H1 (cell line): Measurements from ENCODE around the gene TXNRD3. TPM values are rescaled to one million over a fixed set of nuclear protein-coding genes. Genes with fewer than 3 reads are reported as not detected.

Experiments
- CTCF ChIA-PET: fragments of 300-600 bp; sonication (Branson Sonifier 250); formaldehyde crosslinking; loops from one replicate; lab custom pipeline; 2021; ENCODE audit not compliant: partially characterized antibody; lab: Charles Lee
- POLR2A ChIA-PET: fragments of 300-600 bp; sonication (Branson Sonifier 250); formaldehyde crosslinking; loops from one replicate; lab custom pipeline; 2021; ENCODE audit warnings: inconsistent platforms; ENCODE audit not compliant: partially characterized antibody; lab: Charles Lee
- DNase-seq, 2 experiments: peaks; one replicate each; pipeline versions ENCODE4 v3.0.0 to v3.0.0-alpha.2; 2010 to 2022; ENCODE audit warnings: low spot score in 2 of 2, low read depth in 1 of 2, mixed read lengths in 1 of 2
- FAIRE-seq: peaks from 2 replicates; lab custom pipeline; 2011; peaks lifted over from hg19 to GRCh38; lab: Jason Lieb, UNC
- H2AFZ ChIP-seq: 2 replicates; pipeline ENCODE4 v1.8.1; 2012; ENCODE audit warnings: low read length, inconsistent platforms
- H2AK5ac ChIP-seq: 2 replicates; pipeline ENCODE4 v1.6.1; 2013; ENCODE audit warnings: low read depth, low read length
- H2BK120ac ChIP-seq: replicated peaks from 2 replicates; pipeline ENCODE3; 2013; ENCODE audit warnings: low read depth, low read length, inconsistent platforms
- H2BK12ac ChIP-seq: 2 replicates; pipeline ENCODE4 v1.6.1; 2013; ENCODE audit warnings: low read depth, low read length
- H2BK15ac ChIP-seq: 2 replicates; pipeline ENCODE4 v1.6.1; 2013; ENCODE audit warnings: low read length
- H2BK20ac ChIP-seq: 2 replicates; pipeline ENCODE4 v1.6.1; 2013; ENCODE audit warnings: low read length
- H2BK5ac ChIP-seq: 2 replicates; pipeline ENCODE4 v1.6.1; 2013; ENCODE audit warnings: low read depth, low read length
- H3K14ac ChIP-seq: 2 replicates; pipeline ENCODE4 v1.6.1; 2013; ENCODE audit warnings: inconsistent platforms; ENCODE audit not compliant: insufficient read length
- H3K18ac ChIP-seq: 2 replicates; pipeline ENCODE4 v1.6.1; 2013; ENCODE audit warnings: low read length; ENCODE audit errors: extremely low read depth
- H3K23ac ChIP-seq: 2 replicates; pipeline ENCODE4 v1.6.1; 2013; ENCODE audit warnings: inconsistent platforms; ENCODE audit not compliant: insufficient read length
- H3K23me2 ChIP-seq: 2 replicates; pipeline ENCODE4 v1.6.1; 2013; ENCODE audit warnings: low read depth, low read length
- H3K27ac ChIP-seq: 2 replicates; pipeline ENCODE4 v1.6.1; 2011; ENCODE audit warnings: low read depth, low read length, inconsistent platforms
- H3K27me3 ChIP-seq, 4 experiments: replicated peaks in 1 of 4; 1 replicate in 1 of 4; 2 replicates in 3 of 4; pipeline versions ENCODE4 v1.6.1 to v1.8.1; 2011 to 2013; ENCODE audit warnings: low read length in 3 of 4, mild to moderate bottlenecking in 3 of 4, inconsistent platforms in 2 of 4, mixed read lengths in 2 of 4, moderate library complexity in 1 of 4; ENCODE audit not compliant: control insufficient read depth in 3 of 4, insufficient read depth in 3 of 4; ENCODE audit errors: extremely low read depth in 1 of 4
- H3K36me3 ChIP-seq, 4 experiments: 2 replicates each; pipeline versions ENCODE4 v1.6.1 to v1.8.1; 2011 to 2013; ENCODE audit warnings: mild to moderate bottlenecking in 4 of 4, low read length in 3 of 4, moderate library complexity in 2 of 4, control low read depth in 1 of 4, inconsistent platforms in 1 of 4; ENCODE audit not compliant: insufficient read depth in 4 of 4, control insufficient read depth in 2 of 4
- H3K4ac ChIP-seq: replicated peaks from 2 replicates; pipeline ENCODE3; 2013; ENCODE audit warnings: low read length, low read depth, mixed read lengths, inconsistent platforms; ENCODE audit not compliant: insufficient read length
- H3K4me1 ChIP-seq, 4 experiments: replicated peaks in 1 of 4; 1 replicate in 1 of 4; 2 replicates in 3 of 4; pipeline versions ENCODE4 v1.6.1 to v1.8.1; 2011 to 2013; ENCODE audit warnings: low read length in 3 of 4, inconsistent platforms in 2 of 4, mixed read lengths in 1 of 4; ENCODE audit not compliant: insufficient read depth in 4 of 4, control insufficient read depth in 3 of 4
- H3K4me2 ChIP-seq, 2 experiments: 2 replicates each; pipeline versions ENCODE4 v1.6.1 to v1.8.1; 2011 to 2013; ENCODE audit warnings: low read depth in 2 of 2, low read length in 2 of 2, control low read depth in 1 of 2, inconsistent platforms in 1 of 2, mild to moderate bottlenecking in 1 of 2; ENCODE audit not compliant: insufficient read depth in 1 of 2
- H3K4me3 ChIP-seq, 4 experiments: fragments of 200-600, 300-600 bp in 1 of 4; sonication (generic), shearing (Covaris generic), sonication (Bioruptor Twin) in 1 of 4; 2 replicates each; pipeline versions ENCODE4 v1.5.1 to v1.8.1; 2011 to 2016; ENCODE audit warnings: low read length in 4 of 4, low read depth in 3 of 4, control low read depth in 2 of 4, inconsistent platforms in 2 of 4, mild to moderate bottlenecking in 2 of 4, mixed read lengths in 1 of 4, moderate library complexity in 1 of 4; ENCODE audit not compliant: insufficient read depth in 2 of 4; ENCODE audit errors: extremely low read depth in 1 of 4
- H3K56ac ChIP-seq: replicated peaks from 2 replicates; pipeline ENCODE3; 2013; ENCODE audit warnings: low read depth, mild to moderate bottlenecking, mixed read lengths, low read length, inconsistent platforms; ENCODE audit not compliant: insufficient read length
- H3K79me1 ChIP-seq: 2 replicates; pipeline ENCODE4 v1.6.1; 2013; ENCODE audit warnings: low read depth, low read length, control low read depth
- H3K79me2 ChIP-seq, 2 experiments: 2 replicates each; pipeline versions ENCODE4 v1.6.1 to v1.8.1; 2012 to 2013; ENCODE audit warnings: low read length in 2 of 2, mild to moderate bottlenecking in 2 of 2, inconsistent platforms in 1 of 2; ENCODE audit not compliant: insufficient read depth in 2 of 2, control insufficient read depth in 1 of 2
- H3K9ac ChIP-seq, 4 experiments: replicated peaks in 1 of 4; 1 replicate in 1 of 4; 2 replicates in 3 of 4; pipeline versions ENCODE4 v1.6.1 to v1.8.1; 2011 to 2013; ENCODE audit warnings: low read depth in 3 of 4, low read length in 3 of 4, control low read depth in 2 of 4, mild to moderate bottlenecking in 2 of 4, moderate library complexity in 2 of 4, inconsistent platforms in 1 of 4; ENCODE audit errors: extremely low read depth in 1 of 4
- H3K9me3 ChIP-seq, 2 experiments: 2 replicates each; pipeline versions ENCODE4 v1.6.1 to v1.8.1; 2012 to 2013; ENCODE audit warnings: mild to moderate bottlenecking in 2 of 2, moderate library complexity in 2 of 2, control low read depth in 1 of 2, inconsistent platforms in 1 of 2, low read depth in 1 of 2, low read length in 1 of 2, mixed read lengths in 1 of 2; ENCODE audit not compliant: insufficient read depth in 2 of 2
- H4K20me1 ChIP-seq, 2 experiments: replicated peaks in 1 of 2; 2 replicates each; pipeline versions ENCODE3 to v1.8.1; 2011 to 2013; ENCODE audit warnings: inconsistent platforms in 2 of 2, low read length in 2 of 2, mild to moderate bottlenecking in 1 of 2; ENCODE audit not compliant: insufficient read depth in 2 of 2, control insufficient read depth in 1 of 2
- H4K5ac ChIP-seq: 2 replicates; pipeline ENCODE4 v1.6.1; 2013; ENCODE audit warnings: low read length, low read depth, mixed read lengths, inconsistent platforms; ENCODE audit not compliant: insufficient read length
- H4K8ac ChIP-seq: 2 replicates; pipeline ENCODE4 v1.8.0; 2013; ENCODE audit warnings: mild to moderate bottlenecking, moderate library complexity, low read length, inconsistent platforms; ENCODE audit not compliant: insufficient read depth; ENCODE audit errors: extremely low read depth
- H4K91ac ChIP-seq: replicated peaks from 2 replicates; pipeline ENCODE3; 2013; ENCODE audit warnings: low read length, mixed read lengths, inconsistent platforms; ENCODE audit not compliant: insufficient read length
- BACH1 ChIP-seq: IDR thresholded peaks from 2 replicates; pipeline ENCODE4 v1.6.1; 2012; ENCODE audit warnings: low read length, improper control_type of control experiment
- CBX8 ChIP-seq: fragments of 300-800, 300-1000 bp; sonication (generic); IDR thresholded peaks from 2 replicates; pipeline ENCODE4 v1.7.1; 2016; ENCODE audit warnings: low read depth, low read length, borderline replicate concordance
- FOSL1 ChIP-seq: IDR thresholded peaks from 2 replicates; pipeline ENCODE4 v1.6.1; 2011; ENCODE audit warnings: mild to moderate bottlenecking, low read depth, low read length, moderate library complexity; ENCODE audit not compliant: insufficient read depth
- GTF2F1 ChIP-seq: IDR thresholded peaks from 2 replicates; pipeline ENCODE4 v1.6.1; 2012; ENCODE audit warnings: low read depth, low read length, improper control_type of control experiment, borderline replicate concordance
- JUND ChIP-seq: IDR thresholded peaks from 2 replicates; pipeline ENCODE4 v1.6.1; 2011; ENCODE audit warnings: mild to moderate bottlenecking, improper control_type of control experiment, low read length
- KDM1A ChIP-seq: fragments of 200-600, 300-600 bp; sonication (generic); IDR thresholded peaks from 2 replicates; pipeline ENCODE4 v1.7.1; 2016; ENCODE audit warnings: mild to moderate bottlenecking, low read length, borderline replicate concordance
- KDM5A ChIP-seq: fragments of 200-600 bp; IDR thresholded peaks from 2 replicates; pipeline ENCODE4 v1.7.1; 2012; ENCODE audit warnings: mild to moderate bottlenecking, low read length, inconsistent platforms, mixed read lengths
- RAD21 ChIP-seq, 2 experiments: IDR thresholded peaks in 1 of 2; conservative IDR thresholded peaks in 1 of 2; 2 replicates each; pipeline ENCODE4 v1.6.1; 2011; ENCODE audit warnings: low read depth in 2 of 2, low read length in 2 of 2, improper control_type of control experiment in 1 of 2, inconsistent platforms in 1 of 2, mild to moderate bottlenecking in 1 of 2, moderate library complexity in 1 of 2
- SAP30 ChIP-seq: fragments of 300-600 bp; sonication (generic); IDR thresholded peaks from 2 replicates; pipeline ENCODE4 v1.7.1; 2012; ENCODE audit warnings: low read length, moderate library complexity, mild to moderate bottlenecking, inconsistent platforms; ENCODE audit not compliant: insufficient read depth, insufficient replicate concordance
- SIN3A ChIP-seq, 2 experiments: IDR thresholded peaks in 1 of 2; conservative IDR thresholded peaks in 1 of 2; 2 replicates each; pipeline ENCODE4 v1.6.1; 2011 to 2012; ENCODE audit warnings: low read length in 2 of 2, improper control_type of control experiment in 1 of 2, low read depth in 1 of 2, mild to moderate bottlenecking in 1 of 2
- TBP ChIP-seq: IDR thresholded peaks from 2 replicates; pipeline ENCODE4 v1.6.1; 2011; ENCODE audit warnings: low read depth, low read length, improper control_type of control experiment
- WGBS, 2 experiments: shearing (Covaris generic) in 1 of 2; methylation state at CpG; one replicate each; pipeline versions ENCODE4 v1.1.6 to v1.1.7; 2013 to 2015; ENCODE audit warnings: low lambda C conversion rate in 2 of 2, mixed read lengths in 2 of 2, inconsistent platforms in 1 of 2, low coverage in 1 of 2, missing lambda C conversion rate in 1 of 2; ENCODE audit not compliant: insufficient replicate concordance in 2 of 2, insufficient coverage in 1 of 2, insufficient read length in 1 of 2; ENCODE audit errors: extremely low coverage in 1 of 2, missing lambda C conversion rate in 1 of 2; 5-methylcytosine and 5-hydroxymethylcytosine counted together
- polyA plus RNA-seq, 7 experiments: library from polyadenylated mRNA; depleted of rRNA in 3 of 7; stranded (reverse) in 5 of 7; unstranded in 2 of 7; fragments of >200 nt in 5 of 7; fragments of 200-250 nt in 2 of 7; gene quantifications; 1 replicate in 5 of 7; 2 replicates in 1 of 7; 4 replicates in 1 of 7; pipeline versions ENCODE4 v1.2.1 to v1.2.3, GENCODE V29; 2011 to 2013; ENCODE audit warnings: missing spikeins in 2 of 7, mixed read lengths in 2 of 7
- total RNA-seq: library from RNA; stranded (reverse); fragmentation: NEBNext Ultra II Directional; extraction: Animal tissue kit (Norgen Biotek cat#: 25700); gene quantifications from 2 replicates; pipeline ENCODE4 v1.2.1, GENCODE V29; 2021

TXNRD3 gene
- total and polyA plus RNA-seq, 2 of the 8 experiments (the other 6 are each of a cell fraction or from before 2014, with no cell fraction given) = 3.4 to 4.3 TPM

DNA sequence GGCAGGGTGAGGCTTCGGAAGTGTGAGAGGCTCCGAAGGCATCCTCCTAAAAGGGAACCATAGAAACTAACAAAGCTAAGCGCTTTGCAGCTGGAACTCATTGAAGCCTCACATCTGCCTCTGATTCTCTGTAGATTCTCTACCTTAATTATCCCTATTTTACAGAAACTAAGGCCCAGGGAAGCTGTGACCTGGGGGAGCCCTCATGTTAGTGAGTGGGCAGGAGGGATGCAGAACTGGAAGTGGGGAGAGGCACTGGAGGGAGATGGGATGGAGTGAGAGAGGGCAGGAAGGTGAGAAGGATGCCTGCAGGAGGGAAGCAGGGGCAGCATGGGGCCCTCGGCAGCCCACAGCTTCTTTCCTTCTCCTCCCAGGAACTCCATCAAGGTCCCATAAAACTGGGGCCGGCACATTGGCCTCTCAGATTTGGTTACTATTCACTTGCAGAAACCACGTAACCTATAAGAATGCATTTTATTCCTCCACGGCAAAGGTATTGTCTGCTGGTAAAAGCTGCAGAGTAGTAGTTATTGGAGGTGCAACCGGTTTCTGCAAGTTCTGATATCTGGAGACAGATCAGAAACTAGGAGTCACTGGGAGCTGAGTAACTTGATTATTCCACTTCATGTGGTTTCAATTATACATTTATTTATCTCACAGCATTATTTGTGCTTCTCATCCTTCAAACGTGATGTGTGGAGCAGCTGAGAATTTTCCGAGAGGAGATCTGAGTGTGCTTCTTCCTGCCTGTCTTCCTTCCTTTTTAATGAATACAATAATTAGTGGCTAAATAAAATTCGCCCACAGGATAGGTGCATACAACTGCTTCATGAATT, 25.1 kb upstream of the TXNRD3 start:
- Histone ChIP-seq H3K23ac (no peak overlapping the region), H3K4me2 (peak overlapping the region; percentile 3 to 65; a peak in 2 of 4 replicates), H2BK15ac (no peak overlapping the region; the same call in 1 of the 2 replicates), H4K8ac (no peak overlapping the region), H3K4ac (no peak overlapping the region), H3K4me3 (0 out of 8 replicates have a peak overlapping the region, but pooled peaks of 1 of the 4 experiments have one; percentile 22), H3K18ac (no peak overlapping the region), H3K23me2 (no peaks in the 10 kb centered on the region), H3K4me1 (peaks cover 0 to 10% (median 6%) of the 10 kb centered on the region in 4 experiments; a peak in 5 of 7 replicates), H3K36me3 (no peaks in the 10 kb centered on the region), H2AFZ (no peak overlapping the region), H4K20me1 (no peaks in the 10 kb centered on the region), H2BK20ac (no peak overlapping the region; the same call in 1 of the 2 replicates), H3K56ac (no peak overlapping the region), H3K27ac (no peak overlapping the region), H3K14ac (no peak overlapping the region), H3K79me1 (no peaks in the 10 kb centered on the region), H2BK5ac (no peak overlapping the region), H3K9ac (no peak overlapping the region), H3K79me2 (no peaks in the 10 kb centered on the region), H4K91ac (no peak overlapping the region), H3K27me3 (peaks cover 2 to 19% (median 14%) of the 10 kb centered on the region in 4 experiments; a peak in 6 of 7 replicates), H2AK5ac (no peak overlapping the region), H4K5ac (no peak overlapping the region), H2BK120ac (no peak overlapping the region), H2BK12ac (no peak overlapping the region), H3K9me3 (no peaks in the 10 kb centered on the region)
- FAIRE-seq = no peak
- DNase-seq = no peak
- POLR2A ChIA-PET = no interaction called here
- CTCF ChIA-PET = interaction anchor here (0.7 to 3.3 kb wide), 47 partner anchors 9 to 866 kb away, joined by 3 to 19 read pairs (median 4); partner anchors contain the start of genes CHCHD6, CHST13 and TXNRD3
- WGBS, 2 experiments = 85% methylated on average over 11 of the region's 11 CpGs; no CpG with 5 or more reads in 1 of the 2 experiments
- TF ChIP-seq SIN3A (conservative IDR thresholded peaks at IDR 0.05 in 1 of 2, IDR thresholded peaks at IDR 0.05 in 1 of 2; ENCODE audit: low read depth in 1 of 2, low read length in 2 of 2) (no peak), TBP (no peak), CBX8 (no peak), KDM1A (no peak), JUND (no peak), FOSL1 (no peak), BACH1 (no peak), GTF2F1 (no peak), RAD21 (IDR thresholded peaks at IDR 0.05 in 1 of 2, conservative IDR thresholded peaks at IDR 0.05 in 1 of 2; ENCODE audit: low read depth in 2 of 2, low read length in 2 of 2) (no peak), KDM5A (no peak), SAP30 (no peak)
